Activated naive CD4-positive, alpha-beta T cell treated with anti-CD3 and anti-CD28 coated beads for 36 hours (primary cell): ENCODE measurements around the gene CTXND2. TPM values are rescaled to one million over a fixed set of nuclear protein-coding genes. Genes with fewer than 3 reads are reported as not detected.

ENCODE experiments used
- total RNA-seq, 2 experiments: library from RNA; stranded (reverse); gene quantifications; one replicate each; pipeline ENCODE4 v1.2.3, GENCODE V29; 2021

Gene CTXND2
- total RNA-seq, 2 experiments from 2014 or later = not detected

Other genes with a start within 250 kb of the CTXND2 start
- gene GOLPH3L, start 190.0 kb upstream of the CTXND2 start, total RNA-seq = 10 to 100 TPM; 17.1 to 18.2 TPM
- gene HORMAD1, start 166.2 kb upstream of the CTXND2 start, total RNA-seq = not detected
- gene CTSS, start 121.4 kb upstream of the CTXND2 start, total RNA-seq = 10 to 100 TPM; 37.0 to 37.7 TPM
- under 1 TPM; 0.84 to 0.95 TPM for gene CTSK, start 78.9 kb upstream of the CTXND2 start, total RNA-seq
- gene ARNT, start 10.5 kb upstream of the CTXND2 start, total RNA-seq = 10 to 100 TPM; 28.8 to 28.9 TPM
- 10 to 100 TPM; 40.4 to 44.7 TPM for gene SETDB1, start 39.2 kb downstream of the CTXND2 start, total RNA-seq
- gene CERS2, start 87.7 kb downstream of the CTXND2 start, total RNA-seq = 100 to 1,000 TPM; 130 to 135 TPM
- not detected for gene ANXA9, start 95.2 kb downstream of the CTXND2 start, total RNA-seq
- gene MINDY1, start 119.8 kb downstream of the CTXND2 start, total RNA-seq = 10 to 100 TPM; 14.6 to 15.1 TPM
- gene PRUNE1, start 121.3 kb downstream of the CTXND2 start, total RNA-seq = 10 to 100 TPM; 13.3 to 15.9 TPM
- 1 to 10 TPM; 1.1 to 1.3 TPM for gene BNIPL, start 149.4 kb downstream of the CTXND2 start, total RNA-seq
- under 1 TPM; 0.49 to 0.57 TPM for gene C1orf56, start 160.6 kb downstream of the CTXND2 start, total RNA-seq
- gene CDC42SE1, start 172.5 kb downstream of the CTXND2 start, total RNA-seq = 10 to 100 TPM; 98.1 to 99.0 TPM
- gene MLLT11, start 173.3 kb downstream of the CTXND2 start, total RNA-seq = 1 to 10 TPM; 3.3 to 3.6 TPM
- 10 to 100 TPM; 16.1 to 16.2 TPM for gene GABPB2, start 183.6 kb downstream of the CTXND2 start, total RNA-seq